Neural progenitor cell (in vitro differentiated cells): ENCODE data around the gene TBC1D9B. TPM values are rescaled to one million over a fixed set of nuclear protein-coding genes. Genes with fewer than 3 reads are reported as not detected.

Experiments used
- DNase-seq: peaks from one replicate; pipeline ENCODE4 v3.0.0-alpha.2; 2016; ENCODE audit warnings: low spot score
- H2AFZ ChIP-seq: fragments of 200-600 bp; sonication (generic); replicated peaks from 2 replicates; pipeline ENCODE4 v1.6.1; 2016; ENCODE audit warnings: antibody characterized with exemption
- H3F3A ChIP-seq: fragments of 200-600 bp; sonication (generic); 2 replicates; pipeline ENCODE4 v1.6.1; 2016; ENCODE audit warnings: antibody characterized with exemption, low read depth
- H3K27ac ChIP-seq: fragments of 200-600 bp; sonication (generic); 2 replicates; pipeline ENCODE4 v1.5.1; 2016; ENCODE audit warnings: mild to moderate bottlenecking
- H3K27me3 ChIP-seq: fragments of 200-600 bp; sonication (generic); 2 replicates; pipeline ENCODE4 v1.6.1; 2016; ENCODE audit warnings: mild to moderate bottlenecking, moderate library complexity
- H3K36me3 ChIP-seq: fragments of 200-600 bp; sonication (generic); 2 replicates; pipeline ENCODE4 v1.5.1; 2016
- H3K4me1 ChIP-seq: fragments of 200-600 bp; sonication (generic); 2 replicates; pipeline ENCODE4 v1.6.1; 2016; ENCODE audit warnings: mixed run types
- H3K4me2 ChIP-seq: fragments of 200-600 bp; sonication (generic); 2 replicates; pipeline ENCODE4 v1.6.1; 2016
- H3K4me3 ChIP-seq: fragments of 200-600 bp; sonication (generic); 2 replicates; pipeline ENCODE4 v1.5.1; 2016
- H3K79me2 ChIP-seq: fragments of 200-600 bp; sonication (generic); 2 replicates; pipeline ENCODE4 v1.6.1; 2016; ENCODE audit warnings: low read depth
- H3K9ac ChIP-seq: fragments of 200-600 bp; sonication (generic); 2 replicates; pipeline ENCODE4 v1.6.1; 2016
- H3K9me3 ChIP-seq: fragments of 200-600 bp; sonication (generic); 2 replicates; pipeline ENCODE4 v1.5.1; 2016; ENCODE audit warnings: low read depth
- H4K20me1 ChIP-seq: fragments of 200-600 bp; sonication (generic); 2 replicates; pipeline ENCODE4 v1.6.1; 2016; ENCODE audit warnings: low read depth
- H3K27ac Mint-ChIP-seq: 3 replicates; pipeline ENCODE4 v1.8.0; 2021; ENCODE audit warnings: mixed read lengths
- H3K27me3 Mint-ChIP-seq: 2 replicates; pipeline ENCODE4 v1.8.0; 2022; ENCODE audit warnings: low read depth, mild to moderate bottlenecking, inconsistent platforms, moderate library complexity, mixed read lengths; ENCODE audit not compliant: insufficient read depth
- H3K36me3 Mint-ChIP-seq: 3 replicates; pipeline ENCODE4 v1.8.0; 2021; ENCODE audit warnings: mixed read lengths
- H3K4me1 Mint-ChIP-seq: 3 replicates; pipeline ENCODE4 v1.8.0; 2021; ENCODE audit warnings: mixed read lengths
- H3K4me3 Mint-ChIP-seq: 3 replicates; pipeline ENCODE4 v1.8.0; 2021; ENCODE audit warnings: mild to moderate bottlenecking, moderate library complexity, mixed read lengths
- H3K9me3 Mint-ChIP-seq: 3 replicates; pipeline ENCODE4 v1.8.0; 2020; ENCODE audit warnings: mixed read lengths
- EZH2 ChIP-seq: fragments of 200-600 bp; sonication (generic); IDR thresholded peaks from 2 replicates; pipeline ENCODE4 v1.6.1; 2017; ENCODE audit warnings: antibody characterized with exemption, mild to moderate bottlenecking, moderate library complexity
- EZH2phosphoT487 ChIP-seq: fragments of 200-600 bp; sonication (generic); IDR thresholded peaks from 2 replicates; pipeline ENCODE4 v1.6.1; 2017; ENCODE audit warnings: antibody characterized with exemption
- total RNA-seq: library from RNA; depleted of rRNA; stranded (reverse); fragments of >200 nt; gene quantifications from 2 replicates; pipeline ENCODE4 v1.2.3, GENCODE V29; 2015; ENCODE audit warnings: low replicate concordance
- TF ChIP-seq, protein P1 (sequence below): fragments of 200-600 bp; sonication (generic); IDR thresholded peaks from 2 replicates; pipeline ENCODE4 v1.5.1; 2017; ENCODE audit warnings: antibody characterized with exemption, mild to moderate bottlenecking

TBC1D9B gene
- total RNA-seq, 1 donor from 2014 or later, result 26.7 TPM

DNA sequence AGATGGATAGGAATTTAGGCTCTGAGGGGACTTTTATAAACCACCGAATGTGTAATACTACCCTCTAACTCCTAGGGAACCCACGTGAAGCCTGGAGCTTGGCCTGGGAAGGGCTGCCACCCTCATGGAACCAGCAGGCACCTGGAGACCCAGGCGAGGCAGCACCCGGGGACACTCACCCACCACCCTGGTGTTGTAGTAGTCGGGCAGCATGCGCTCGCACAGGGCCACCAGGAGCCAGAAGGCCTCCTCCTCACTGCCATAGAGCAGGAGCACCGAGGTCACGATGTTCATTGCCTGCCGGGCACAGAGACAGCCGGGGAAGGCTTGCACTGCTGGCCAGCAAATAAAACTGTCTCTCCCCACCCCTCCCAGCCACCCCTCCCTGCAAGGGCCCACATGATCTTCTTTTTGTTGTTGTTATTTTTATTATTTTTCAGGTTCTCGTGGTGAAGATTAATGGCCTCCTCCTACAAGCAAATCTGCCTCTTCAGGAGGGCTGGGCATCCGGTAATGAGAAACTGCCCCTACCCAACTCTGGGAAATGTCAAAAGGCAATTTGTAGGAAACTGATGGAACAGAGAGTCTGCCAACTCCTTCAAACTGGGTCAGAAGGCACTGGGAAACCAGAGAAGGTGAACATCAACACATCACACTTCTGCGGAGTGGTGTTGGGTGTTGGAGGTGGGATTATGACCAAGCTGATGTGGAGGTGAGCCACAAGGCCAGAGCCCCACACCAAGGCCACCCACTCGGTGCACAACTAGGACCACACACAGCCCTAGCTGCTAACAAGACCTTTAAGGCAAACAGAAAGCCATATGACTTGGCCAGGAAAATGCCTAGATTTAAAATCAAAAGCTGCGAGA is 31.7 kb downstream of the TBC1D9B start:
- Histone ChIP-seq H3F3A (peaks cover under 1% of the 10 kb centered on the region), H3K27me3 (no peaks in the 10 kb centered on the region), H3K4me1 (no peaks in the 10 kb centered on the region), H3K4me3 (no peak overlapping the region), H3K4me2 (no peak overlapping the region), H3K9me3 (no peaks in the 10 kb centered on the region), H2AFZ (no peak overlapping the region), H3K36me3 (no peaks in the 10 kb centered on the region), H3K9ac (no peak overlapping the region), H3K79me2 (no peaks in the 10 kb centered on the region), H4K20me1 (no peaks in the 10 kb centered on the region), H3K27ac (no peak overlapping the region)
- DNase-seq, result no peak
- no peak overlapping the region for H3K27ac Mint-ChIP-seq
- no peaks in the 10 kb centered on the region for H3K4me1 Mint-ChIP-seq
- TF ChIP-seq, protein P1, sequence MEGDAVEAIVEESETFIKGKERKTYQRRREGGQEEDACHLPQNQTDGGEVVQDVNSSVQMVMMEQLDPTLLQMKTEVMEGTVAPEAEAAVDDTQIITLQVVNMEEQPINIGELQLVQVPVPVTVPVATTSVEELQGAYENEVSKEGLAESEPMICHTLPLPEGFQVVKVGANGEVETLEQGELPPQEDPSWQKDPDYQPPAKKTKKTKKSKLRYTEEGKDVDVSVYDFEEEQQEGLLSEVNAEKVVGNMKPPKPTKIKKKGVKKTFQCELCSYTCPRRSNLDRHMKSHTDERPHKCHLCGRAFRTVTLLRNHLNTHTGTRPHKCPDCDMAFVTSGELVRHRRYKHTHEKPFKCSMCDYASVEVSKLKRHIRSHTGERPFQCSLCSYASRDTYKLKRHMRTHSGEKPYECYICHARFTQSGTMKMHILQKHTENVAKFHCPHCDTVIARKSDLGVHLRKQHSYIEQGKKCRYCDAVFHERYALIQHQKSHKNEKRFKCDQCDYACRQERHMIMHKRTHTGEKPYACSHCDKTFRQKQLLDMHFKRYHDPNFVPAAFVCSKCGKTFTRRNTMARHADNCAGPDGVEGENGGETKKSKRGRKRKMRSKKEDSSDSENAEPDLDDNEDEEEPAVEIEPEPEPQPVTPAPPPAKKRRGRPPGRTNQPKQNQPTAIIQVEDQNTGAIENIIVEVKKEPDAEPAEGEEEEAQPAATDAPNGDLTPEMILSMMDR, result no peak
- TF ChIP-seq EZH2phosphoT487, result no peak
- no peak for TF ChIP-seq EZH2
- no peaks in the 10 kb centered on the region for H3K9me3 Mint-ChIP-seq
- H3K4me3 Mint-ChIP-seq, result no peak overlapping the region
- peaks cover 16% of the 10 kb centered on the region for H3K36me3 Mint-ChIP-seq
- peaks cover 2% of the 10 kb centered on the region for H3K27me3 Mint-ChIP-seq

DNA sequence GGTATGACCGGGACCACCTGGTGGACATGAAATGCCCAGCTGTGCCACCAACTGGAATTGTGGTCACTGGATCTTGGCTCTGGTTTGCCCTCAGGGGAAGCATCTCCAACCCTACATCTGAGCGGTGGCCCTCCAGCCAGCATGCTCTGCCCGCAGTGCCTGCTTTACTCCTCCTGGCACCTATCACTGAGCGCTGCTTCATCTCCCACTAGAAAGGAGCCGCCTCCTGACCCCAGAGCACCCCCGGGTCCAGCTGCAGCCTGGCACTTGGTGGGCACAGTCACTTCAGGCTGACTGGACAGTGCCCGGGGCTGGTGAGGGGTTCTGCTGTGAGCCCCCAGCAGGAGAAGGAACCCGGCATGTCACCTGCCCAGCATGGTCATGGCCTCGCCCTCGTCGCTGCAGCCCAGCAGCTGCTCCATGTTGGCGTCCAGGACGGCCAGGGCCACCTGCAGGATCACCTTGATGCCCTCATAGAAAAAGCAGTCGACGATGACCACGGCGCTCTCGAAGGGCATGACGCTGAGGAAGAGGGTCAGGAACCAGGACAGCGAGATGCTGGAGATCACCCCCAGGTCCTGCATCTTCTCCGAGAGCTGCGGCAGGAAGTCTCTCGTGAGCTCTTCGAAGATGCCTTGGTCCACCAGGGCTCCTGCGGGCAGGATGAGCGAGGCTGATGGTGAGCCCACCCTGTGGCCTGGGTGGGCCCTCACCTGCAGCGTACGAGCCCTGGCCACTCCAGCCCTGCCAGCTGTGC is 33.0 kb downstream of the TBC1D9B start:
- peaks cover 6% of the 10 kb centered on the region for H3K4me1 ChIP-seq
- H3K36me3 ChIP-seq, result no peaks in the 10 kb centered on the region
- no peaks in the 10 kb centered on the region for H3K79me2 ChIP-seq
- H3K27ac ChIP-seq, result no peak overlapping the region
- DNase-seq, result no peak
- no peak overlapping the region for H3K4me2 ChIP-seq
- H3K27ac Mint-ChIP-seq, result no peak overlapping the region
- H3K27me3 Mint-ChIP-seq, result peaks cover 2% of the 10 kb centered on the region
- H3K27me3 ChIP-seq, result no peaks in the 10 kb centered on the region
- H4K20me1 ChIP-seq, result peaks cover 4% of the 10 kb centered on the region
- no peak overlapping the region for H3K4me3 ChIP-seq
- H3K4me3 Mint-ChIP-seq, result no peak overlapping the region
- peaks cover 13% of the 10 kb centered on the region for H3F3A ChIP-seq
- peaks cover 4% of the 10 kb centered on the region for H3K4me1 Mint-ChIP-seq
- H2AFZ ChIP-seq, result no peak overlapping the region
- peaks cover 20% of the 10 kb centered on the region for H3K36me3 Mint-ChIP-seq
- H3K9me3 ChIP-seq, result no peaks in the 10 kb centered on the region
- no peak for TF ChIP-seq EZH2
- TF ChIP-seq, protein P1, result no peak
- TF ChIP-seq EZH2phosphoT487, result no peak
- no peaks in the 10 kb centered on the region for H3K9me3 Mint-ChIP-seq
- no peak overlapping the region for H3K9ac ChIP-seq

DNA sequence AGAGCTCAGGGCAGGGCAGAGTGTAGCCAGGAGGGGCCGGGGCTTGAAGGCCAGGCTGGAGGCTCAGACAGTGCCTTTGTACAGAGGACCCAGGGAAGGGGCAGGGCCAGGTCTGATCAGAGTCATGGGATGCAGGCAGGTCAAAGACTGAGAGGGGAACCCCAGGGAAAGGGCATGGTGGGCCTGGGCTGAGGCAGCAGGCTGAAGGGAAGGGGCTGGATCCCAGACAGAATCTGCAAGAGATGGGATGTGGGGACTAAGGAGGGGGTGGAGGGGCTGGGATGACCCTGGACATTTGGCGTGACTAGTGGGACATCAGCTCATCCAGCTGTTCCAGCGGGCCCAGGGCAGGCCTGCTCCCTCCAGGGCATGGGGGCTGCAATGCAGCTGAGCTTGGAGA is 33.6 kb downstream of the TBC1D9B start:
- Mint-ChIP-seq H3K4me1 (peaks cover 6% of the 10 kb centered on the region), H3K4me3 (no peak overlapping the region), H3K36me3 (peaks cover 20% of the 10 kb centered on the region), H3K9me3 (no peaks in the 10 kb centered on the region), H3K27ac (no peak overlapping the region), H3K27me3 (peaks cover 2% of the 10 kb centered on the region)
- H3K36me3 ChIP-seq, result no peaks in the 10 kb centered on the region
- H3K27me3 ChIP-seq, result no peaks in the 10 kb centered on the region
- no peak overlapping the region for H2AFZ ChIP-seq
- no peaks in the 10 kb centered on the region for H3K9me3 ChIP-seq
- peaks cover 12% of the 10 kb centered on the region for H3K4me1 ChIP-seq
- DNase-seq, result no peak
- no peak overlapping the region for H3K9ac ChIP-seq
- no peak overlapping the region for H3K4me3 ChIP-seq
- TF ChIP-seq EZH2 (no peak), EZH2phosphoT487 (no peak)
- TF ChIP-seq, protein P1, result no peak
- H3K4me2 ChIP-seq, result no peak overlapping the region
- no peak overlapping the region for H3K27ac ChIP-seq
- H3K79me2 ChIP-seq, result no peaks in the 10 kb centered on the region
- peaks cover 4% of the 10 kb centered on the region for H4K20me1 ChIP-seq
- H3F3A ChIP-seq, result peaks cover 19% of the 10 kb centered on the region
